SW480 (cell line): ENCODE results near the gene IL18RAP.
A peak's percentile ranks its signal among the peaks of the same experiment; 100 is the strongest.

Experiments
- DNase-seq: peaks from one replicate; pipeline ENCODE4 v3.0.0-alpha.2; 2016; ENCODE audit warnings: low spot score

IL18RAP gene

DNA sequence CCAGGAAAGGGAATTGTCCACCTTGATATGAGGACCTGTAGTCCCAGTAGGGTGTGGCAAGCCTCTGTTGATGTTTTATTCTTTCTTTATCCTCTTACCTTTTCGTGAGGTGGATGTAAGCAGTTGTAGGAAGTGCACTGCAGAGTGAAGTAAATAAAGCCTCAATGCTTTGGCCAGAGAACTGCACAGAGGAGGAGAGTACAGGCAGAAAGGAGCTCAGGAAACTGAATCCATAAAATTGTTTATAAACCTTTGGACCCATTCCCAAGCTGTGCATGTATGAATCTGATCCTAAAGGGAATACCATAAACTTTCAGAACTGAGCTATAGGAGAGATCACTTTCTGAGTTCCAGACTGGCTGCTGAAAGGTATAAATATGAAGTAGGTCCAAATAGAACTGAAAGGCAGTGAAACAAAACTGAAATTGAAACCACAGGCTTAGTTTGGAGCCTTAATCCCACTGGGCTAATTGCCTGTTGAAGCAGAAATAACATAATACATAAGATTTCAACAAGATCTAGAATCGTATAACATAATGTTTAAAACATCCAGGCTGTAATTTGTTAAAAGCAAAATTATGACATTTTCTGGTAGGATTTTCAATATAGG is 32.2 kb downstream of the IL18RAP start:
- no peak for DNase-seq

DNA sequence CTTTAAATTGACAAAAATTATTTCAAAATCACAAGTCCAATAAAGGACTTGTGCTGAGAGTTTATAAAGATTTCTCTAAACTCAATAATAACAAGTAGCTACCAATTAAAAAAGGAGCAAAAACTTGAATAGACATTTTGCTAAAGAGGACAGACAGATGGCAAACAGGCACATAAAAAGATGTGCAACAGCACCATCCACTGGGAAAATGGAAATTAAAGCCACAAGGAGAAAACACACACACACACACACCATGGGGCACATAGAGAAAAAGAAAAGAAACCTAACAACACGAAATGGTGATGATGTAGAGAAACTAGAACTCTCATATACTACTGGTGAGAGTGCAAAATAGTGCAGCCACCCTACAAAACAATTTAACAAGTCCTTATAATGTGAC is 37.5 kb downstream of the IL18RAP start:
- DNase-seq, result no peak

DNA sequence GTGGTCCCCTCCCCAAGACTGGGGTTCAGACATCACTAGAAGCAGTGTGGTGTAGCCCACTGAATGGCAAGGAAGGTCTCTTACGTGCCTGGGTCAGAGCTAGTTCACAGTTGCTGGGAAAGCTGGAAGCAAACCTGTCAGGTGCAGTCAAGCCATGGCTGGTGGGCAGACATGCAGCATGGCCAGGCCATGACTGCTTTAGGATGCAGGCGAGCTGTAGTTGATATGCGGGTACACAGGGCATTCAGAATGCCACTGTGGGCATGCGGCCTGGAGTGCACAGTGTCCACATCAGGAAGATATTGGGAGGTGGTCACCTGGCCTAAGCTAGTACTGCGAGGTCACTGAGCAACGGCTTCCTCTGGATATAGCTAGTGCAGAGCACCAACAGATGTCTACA is 38.2 kb downstream of the IL18RAP start:
- no peak for DNase-seq

DNA sequence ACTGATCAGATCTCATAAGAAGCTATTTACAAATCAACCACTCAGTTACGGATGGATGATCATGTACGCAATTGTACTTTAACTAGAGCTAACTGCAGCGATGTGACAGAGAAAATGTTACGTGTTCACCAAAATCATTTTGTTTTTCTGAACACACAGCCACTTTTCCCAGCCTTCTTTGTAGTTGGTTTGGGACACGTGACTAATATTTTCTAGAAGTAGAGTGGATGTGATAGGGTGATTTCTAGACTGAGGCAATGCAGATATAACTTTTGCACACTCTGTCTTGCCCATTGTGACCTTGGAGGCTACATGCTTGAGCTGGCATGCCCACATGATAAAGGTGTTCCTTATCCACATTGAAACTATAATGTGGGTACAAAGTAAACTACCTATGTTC is 40.2 kb downstream of the IL18RAP start:
- DNase-seq, result no peak

DNA sequence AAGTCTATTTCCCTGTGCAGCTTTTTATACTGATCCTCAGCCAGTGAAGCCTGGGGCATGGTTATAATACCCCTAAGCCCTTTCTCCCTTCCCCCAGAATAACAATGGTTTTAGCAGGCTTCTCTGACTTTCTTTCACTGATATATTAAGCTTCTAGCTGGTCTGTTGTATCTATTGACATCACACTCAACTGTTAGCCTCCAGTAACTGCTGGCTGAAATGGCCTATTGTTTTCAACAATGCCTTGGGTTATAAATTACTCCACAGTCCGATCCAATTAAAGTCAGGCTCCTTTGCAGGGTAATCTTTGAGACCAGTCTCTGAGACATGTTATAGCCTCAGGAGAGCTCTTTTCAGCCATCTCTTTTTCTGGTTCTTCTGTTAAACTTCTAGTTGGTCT is 47.2 kb downstream of the IL18RAP start:
- no peak for DNase-seq

DNA sequence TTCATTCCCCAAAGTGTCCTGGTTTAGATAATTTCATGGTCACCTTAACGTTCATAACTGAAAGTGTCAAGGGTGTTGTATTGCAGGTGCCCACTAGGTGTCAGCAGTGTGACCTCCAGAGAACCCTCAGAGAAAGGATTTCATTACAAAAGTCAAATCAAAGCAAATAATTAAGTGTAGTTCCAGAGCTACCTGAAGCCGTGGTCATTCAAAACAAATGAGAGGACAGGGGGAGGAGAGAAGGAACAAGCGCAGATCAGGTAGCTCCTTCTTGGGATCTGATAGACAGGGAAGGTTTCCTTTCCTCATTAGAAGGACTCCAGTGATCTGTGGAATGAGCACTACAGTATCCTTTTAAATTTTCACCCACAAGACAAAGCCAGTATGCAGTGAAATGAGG is 50.1 kb downstream of the IL18RAP start, which contains the start of gene SLC9A4:
Gene SLC9A4, plus strand, starts transcription at position 207 of the 400 bp plus-strand sequence. CDS start 534 bp downstream, outside the sequence.
- DNase-seq, result peak; percentile 60

DNA sequence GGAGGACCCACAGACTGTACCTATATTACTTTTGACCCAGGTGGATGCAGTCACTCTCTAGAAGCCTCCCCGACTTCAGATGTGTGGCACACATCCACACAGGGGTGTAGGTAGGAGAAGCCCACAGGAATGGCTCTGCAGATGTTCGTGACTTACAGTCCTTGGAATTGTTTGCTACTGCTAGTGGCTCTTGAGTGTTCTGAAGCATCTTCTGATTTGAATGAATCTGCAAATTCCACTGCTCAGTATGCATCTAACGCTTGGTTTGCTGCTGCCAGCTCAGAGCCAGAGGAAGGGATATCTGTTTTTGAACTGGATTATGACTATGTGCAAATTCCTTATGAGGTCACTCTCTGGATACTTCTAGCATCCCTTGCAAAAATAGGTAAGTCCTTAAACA is 50.7 kb downstream of the IL18RAP start:
- no peak for DNase-seq

DNA sequence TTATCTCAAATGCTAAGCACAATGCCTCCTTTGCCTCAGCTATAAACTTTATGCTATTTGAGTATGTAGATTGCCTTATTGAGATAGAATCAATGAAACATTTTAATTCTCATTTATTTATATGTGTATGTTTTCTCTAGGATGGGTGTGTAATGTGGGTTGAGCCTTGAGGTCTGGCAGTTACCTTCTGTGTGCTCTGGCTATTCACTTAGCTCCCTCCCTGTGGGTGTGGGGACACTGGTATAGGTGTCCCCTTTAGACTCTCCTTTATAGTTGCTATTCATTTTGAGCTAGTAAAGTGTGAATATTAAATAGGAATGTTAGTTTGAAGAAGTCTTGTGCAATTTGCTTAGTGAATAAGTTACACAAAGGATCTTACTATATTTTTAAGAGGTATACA is 51.8 kb downstream of the IL18RAP start:
- no peak for DNase-seq

DNA sequence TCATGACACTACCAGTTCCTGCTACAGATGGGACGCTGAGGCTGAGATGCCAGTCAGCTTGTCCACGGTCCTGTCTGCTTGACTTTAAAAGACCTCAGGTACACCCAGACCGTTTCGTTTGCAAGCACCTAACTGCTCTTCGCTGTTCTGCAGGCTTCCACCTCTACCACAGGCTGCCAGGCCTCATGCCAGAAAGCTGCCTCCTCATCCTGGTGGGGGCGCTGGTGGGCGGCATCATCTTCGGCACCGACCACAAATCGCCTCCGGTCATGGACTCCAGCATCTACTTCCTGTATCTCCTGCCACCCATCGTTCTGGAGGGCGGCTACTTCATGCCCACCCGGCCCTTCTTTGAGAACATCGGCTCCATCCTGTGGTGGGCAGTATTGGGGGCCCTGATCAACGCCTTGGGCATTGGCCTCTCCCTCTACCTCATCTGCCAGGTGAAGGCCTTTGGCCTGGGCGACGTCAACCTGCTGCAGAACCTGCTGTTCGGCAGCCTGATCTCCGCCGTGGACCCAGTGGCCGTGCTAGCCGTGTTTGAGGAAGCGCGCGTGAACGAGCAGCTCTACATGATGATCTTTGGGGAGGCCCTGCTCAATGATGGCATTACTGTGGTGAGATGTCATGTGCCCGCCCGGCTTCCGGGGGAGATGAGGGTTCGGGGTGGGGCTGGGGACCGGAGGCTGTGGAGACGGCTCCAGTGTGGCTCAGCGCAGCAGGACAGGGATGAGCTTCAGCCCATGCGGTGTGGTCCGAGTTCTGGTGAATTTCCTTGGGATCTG is 55.9 kb downstream of the IL18RAP start:
- DNase-seq, result no peak

DNA sequence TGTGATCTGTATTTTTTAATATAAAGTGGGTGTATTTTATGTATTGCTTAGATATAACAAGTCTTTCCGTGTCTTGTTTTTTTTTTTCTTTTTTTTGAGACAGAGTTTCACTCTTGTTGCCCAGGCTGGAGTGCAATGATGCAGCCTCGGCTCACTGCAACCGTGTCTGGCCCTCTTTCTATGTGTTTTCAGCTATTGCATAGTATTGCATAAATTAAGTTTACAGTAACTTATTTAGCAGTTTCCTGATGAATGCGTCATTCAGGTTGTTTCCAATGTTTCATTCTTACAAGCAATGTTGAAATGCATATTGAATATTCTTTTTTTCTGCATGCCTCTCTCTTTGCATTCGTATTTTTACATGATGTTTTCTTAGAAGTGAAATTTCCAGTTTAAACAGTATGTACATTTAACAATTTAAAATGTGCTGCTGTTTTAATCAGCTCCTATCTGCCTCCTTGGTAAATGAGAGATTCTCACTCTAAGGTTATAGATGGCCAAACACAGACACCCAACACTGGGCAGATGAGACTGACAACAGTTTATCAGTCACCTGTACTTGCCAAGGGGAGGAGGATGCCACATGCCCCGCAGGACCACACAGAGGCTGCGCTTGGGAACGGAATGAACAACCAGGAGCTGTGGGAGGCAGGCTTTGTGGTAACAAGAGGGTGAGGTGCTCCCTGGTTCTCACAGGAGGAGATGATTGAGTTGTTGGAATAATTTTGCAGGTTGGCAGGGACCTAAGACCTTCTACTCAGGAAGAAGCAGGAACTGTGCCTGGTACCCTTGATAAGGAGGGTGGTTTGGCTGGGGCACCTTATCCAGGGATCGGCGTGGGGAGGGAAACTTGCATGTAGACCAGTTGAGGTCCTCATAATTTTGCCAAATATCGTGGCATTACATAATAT is 57.6 kb downstream of the IL18RAP start:
- no peak for DNase-seq

DNA sequence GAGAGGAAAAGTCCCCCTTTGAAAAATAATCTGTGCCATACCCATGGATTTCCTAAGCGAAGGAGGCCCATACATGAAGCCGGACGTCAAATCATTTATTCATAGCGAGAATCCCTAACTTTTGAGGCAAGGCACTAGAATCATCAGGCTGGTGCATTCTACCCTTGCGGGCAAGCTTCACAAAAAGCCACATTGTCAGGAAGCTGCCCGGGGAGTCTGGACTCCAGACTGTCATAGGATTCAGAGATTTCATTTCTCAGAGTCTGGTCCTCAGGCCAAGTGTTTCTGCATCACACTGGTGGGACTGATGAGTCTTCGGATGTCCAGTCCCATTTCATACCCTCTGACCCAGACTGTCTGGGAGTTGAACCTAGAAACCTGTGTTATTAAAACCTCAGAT is 59.0 kb downstream of the IL18RAP start:
- DNase-seq, result no peak

DNA sequence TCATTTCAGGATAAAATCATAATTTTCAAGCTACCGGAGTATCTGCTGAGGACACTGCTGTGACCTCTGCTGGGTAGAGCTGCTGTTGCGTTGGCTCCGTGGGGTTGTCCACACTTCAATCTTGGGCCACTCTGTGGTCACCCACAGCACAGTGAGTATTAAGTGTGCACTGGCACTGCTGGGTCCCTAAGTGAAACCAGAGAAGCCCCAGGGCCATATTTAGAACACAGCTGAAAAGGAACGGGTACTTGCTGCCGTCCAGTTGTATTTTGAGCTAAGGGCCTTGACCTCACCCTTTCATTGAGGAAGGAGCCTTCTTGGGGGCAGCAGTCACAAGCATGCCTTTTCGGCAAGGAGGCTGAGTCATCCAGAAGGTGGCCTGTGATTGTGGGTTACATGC is 60.1 kb downstream of the IL18RAP start:
- no peak for DNase-seq

DNA sequence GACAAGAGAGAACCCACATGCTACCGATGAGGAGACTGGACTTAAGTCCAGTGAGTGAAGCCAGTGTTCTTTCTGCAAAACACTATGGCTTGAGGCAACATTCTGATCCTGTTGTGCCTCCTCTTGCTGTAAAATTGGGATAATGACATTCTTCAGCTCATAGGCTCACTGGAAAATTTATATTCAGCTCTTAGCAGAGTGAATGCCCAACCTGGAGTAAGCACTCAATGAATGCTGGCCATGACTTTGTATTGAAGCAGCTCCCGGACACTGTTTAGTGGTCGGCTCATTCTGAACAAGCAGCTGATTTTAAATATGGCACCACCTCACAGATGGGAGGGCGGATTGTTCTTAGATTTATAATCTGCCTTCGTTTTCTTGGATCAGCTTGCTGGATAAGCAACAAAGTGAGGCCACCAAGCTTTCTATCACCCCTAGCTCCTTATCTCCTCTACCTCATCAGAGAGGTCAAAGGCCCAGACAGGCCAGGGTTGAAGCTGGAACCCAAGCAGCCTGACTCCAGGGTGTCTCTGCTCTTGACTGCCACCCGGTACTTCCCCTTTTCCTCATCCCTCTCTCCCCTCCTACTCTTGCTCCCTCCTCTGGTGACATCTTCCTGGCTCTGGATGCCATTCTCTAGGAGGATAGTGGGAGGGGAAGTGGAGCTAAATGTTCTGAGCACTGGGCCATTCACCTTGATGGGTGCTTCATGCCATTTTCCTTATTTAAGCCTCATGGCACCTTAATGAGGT is 61.5 kb downstream of the IL18RAP start:
- no peak for DNase-seq

DNA sequence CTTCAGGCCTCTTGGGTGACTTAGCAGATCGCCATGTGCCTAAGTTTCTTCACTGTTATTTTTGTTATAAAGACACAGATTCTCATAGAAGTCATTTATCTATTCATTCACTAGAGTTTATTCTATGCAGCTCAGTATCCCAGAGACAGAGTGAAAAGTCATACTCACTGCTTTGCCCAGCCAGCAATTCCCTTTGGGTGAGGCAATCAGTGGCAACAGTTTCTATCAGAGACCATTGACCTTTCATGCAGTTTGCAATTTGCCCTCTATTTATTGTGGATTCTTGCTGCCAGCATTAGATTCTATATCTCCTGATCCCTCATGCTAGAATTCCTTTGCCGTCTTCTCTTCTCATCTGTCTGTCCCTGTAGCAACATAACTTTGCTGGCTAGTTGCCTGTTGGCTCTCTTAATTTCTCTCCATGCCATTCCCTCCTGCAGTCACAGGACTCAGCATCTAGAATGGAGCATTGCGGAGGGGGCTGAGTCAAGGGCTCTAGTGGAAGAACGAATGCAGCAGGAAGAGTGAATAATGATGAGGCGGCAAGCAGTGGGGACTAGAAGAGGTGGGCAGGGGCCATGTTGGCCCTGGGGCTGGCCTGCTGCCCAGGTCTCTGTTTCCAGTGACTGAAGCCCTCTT is 62.3 kb downstream of the IL18RAP start:
- peak; percentile 22 for DNase-seq

DNA sequence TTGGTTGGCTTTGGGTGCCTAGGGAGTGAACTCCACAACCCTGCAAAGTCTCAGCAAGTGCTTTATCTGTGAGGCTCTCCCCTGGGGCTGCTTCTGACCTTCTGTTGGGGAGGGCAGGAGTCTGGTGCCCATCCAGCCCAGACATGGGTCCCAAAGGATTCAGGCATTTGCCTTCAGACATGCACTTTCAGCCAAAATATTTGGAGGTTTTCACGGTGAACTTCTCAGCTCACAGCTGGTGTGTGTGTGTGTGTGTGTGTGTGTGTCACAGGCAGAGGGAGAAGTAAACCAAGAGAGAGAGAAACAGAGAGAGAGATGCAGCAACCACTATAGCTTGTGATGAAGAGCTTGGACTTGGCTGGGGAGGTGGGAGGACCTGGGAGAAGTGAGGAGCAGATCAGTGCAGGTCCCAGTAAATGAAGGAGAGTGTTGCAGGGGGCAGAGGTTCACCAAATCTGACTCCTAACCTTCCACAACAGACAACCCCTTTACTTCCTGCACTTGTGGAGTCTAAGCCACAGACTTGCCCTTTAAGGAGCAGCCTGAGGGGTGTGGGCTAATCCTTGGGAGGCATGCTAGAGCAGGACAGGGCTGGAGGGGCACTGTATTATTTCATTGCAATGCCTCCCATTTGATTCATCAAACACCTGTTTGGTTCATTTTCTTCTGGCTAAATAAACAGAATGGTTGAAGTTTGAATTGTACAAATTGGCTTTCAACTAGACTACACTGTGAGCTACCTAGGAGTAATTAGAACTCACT is 64.2 kb downstream of the IL18RAP start:
- DNase-seq, result no peak

DNA sequence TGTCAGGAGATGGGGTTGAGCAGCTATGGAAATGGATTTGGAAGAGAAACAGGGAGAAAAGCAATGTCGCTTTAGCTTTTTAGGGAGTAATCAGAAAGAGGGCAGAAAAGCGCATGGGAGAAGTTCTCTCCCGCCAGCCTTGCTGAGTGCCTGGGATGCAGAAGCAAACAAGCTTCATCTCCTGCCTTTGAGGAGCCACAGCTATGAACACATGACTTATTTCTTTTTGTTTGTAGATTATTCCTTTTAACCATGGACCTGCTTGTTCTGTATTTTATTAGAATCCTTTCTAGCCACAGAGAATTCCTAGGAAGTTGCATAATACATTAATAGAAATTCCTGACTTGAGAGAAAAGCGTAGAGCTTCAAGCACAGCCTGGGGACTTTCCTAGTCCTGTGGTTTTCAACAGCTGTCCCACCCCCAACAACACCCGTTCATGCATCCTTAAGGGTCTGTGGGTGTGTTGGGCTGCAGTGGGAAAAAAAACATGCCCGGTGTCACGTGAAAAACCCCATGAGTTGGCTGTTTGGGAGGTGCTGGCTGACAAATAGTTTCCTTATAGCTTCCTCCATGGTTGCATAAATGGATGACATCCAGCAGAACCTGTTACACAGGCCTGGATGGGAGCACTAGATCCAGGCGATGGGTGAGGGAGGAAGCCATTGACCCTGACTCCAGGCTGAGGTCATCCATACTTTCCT is 65.0 kb downstream of the IL18RAP start:
- DNase-seq, result peak; percentile 39

DNA sequence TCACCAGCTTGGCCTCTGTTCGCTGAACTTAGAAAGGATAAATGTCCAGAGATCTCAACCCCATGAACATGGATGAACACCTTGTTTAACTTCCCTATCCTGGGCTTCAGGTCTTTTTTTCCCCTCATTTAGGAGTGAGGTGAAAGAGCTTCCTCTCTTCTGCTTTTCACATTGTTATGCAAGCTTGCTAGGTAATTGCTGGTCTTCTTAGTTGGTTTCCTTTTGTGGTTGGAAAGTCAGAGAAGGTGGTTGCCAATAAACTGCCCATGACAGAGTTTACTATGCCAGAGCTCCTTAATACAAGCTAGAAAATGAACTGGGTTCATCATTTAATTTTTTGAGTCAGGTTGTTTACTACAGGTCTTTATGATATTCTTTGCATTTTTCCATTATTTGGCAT is 66.7 kb downstream of the IL18RAP start:
- DNase-seq, result no peak

DNA sequence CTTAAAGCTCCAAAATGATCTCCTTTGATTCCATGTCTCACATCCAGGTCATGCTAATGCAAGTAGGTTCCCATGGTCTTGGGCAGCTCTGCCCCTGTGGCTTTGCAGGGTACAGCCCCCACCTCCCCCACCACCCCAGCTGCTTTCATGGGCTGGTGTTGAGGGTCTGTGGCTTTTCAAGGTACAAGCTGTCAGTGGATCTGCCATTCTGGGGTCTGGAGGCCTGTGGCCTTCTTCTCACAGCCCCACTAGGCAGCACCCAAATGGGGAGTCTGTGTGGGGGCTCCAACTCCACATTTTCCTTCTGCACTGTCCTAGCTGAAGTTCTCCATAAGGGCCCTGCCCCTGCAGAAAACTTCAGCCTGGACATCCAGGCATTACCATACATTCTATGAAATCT is 69.0 kb downstream of the IL18RAP start:
- no peak for DNase-seq

DNA sequence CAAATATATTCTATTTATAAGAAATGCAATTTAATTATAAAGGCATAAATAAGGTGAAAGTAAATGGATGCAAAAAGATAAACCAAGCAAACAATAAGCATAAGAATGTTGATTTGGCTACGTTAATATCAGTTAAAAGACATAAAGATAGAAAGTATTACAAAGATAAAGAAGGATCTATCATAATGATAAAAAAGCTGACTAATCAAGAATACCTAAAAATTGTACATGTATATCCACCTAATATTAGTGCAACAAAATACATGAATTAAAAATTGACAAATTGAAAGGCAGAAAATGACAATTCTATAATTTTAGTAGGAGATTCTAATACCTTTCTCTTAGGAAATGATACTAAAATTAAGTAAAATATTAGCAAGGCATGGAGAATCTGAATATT is 71.6 kb downstream of the IL18RAP start:
- no peak for DNase-seq

DNA sequence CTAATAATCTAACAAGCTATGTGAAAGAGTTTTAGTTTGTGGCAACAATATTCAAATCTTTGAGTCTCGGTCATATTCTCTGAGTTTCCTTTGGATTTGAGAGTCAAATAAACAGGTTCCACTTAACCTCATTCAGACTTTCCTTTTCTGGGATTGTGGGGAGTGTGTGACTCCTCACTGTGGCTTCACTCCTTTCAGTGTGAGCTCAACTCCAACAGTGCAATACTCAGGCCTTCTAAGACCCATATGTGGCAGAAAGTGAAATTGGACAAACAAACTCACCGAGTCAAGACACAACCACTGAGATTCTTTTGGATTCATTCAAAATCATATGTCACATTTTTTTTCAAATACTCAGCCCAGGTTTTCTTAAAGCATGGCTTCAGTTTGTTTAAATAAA is 75.5 kb downstream of the IL18RAP start:
- DNase-seq, result no peak
